Heart right ventricle (tissue), 16 donors: Measurements from ENCODE around the gene FAM114A2. TPM values are rescaled to one million over a fixed set of nuclear protein-coding genes. Genes with fewer than 3 reads are reported as not detected.
A peak's percentile ranks its signal among the peaks of the same experiment; 100 is the strongest.

Source experiments
- ATAC-seq, 8 donors: fragments of 200-7000 bp; cut with Tn5 transposase; one replicate each; pipeline ENCODE4 v1.9.1; 2020; ENCODE audit warnings: mild to moderate bottlenecking in 8 of 8, moderate library complexity in 8 of 8, moderate number of reproducible peaks in 1 of 8
- DNase-seq, 2 donors: peaks; one replicate each; pipeline ENCODE4 v3.0.0-alpha.2; 2020
- H3K27ac ChIP-seq, 10 donors: fragments of 200-600 bp; sonication (generic) in 2 of 10; one replicate each; pipeline versions ENCODE4 v1.5.0 to v1.8.0; 2020 to 2022; ENCODE audit warnings: mild to moderate bottlenecking in 3 of 10
- H3K27me3 ChIP-seq, 7 donors: fragments of 200-600 bp; one replicate each; pipeline ENCODE4 v1.8.0; 2021 to 2022; ENCODE audit warnings: mild to moderate bottlenecking in 2 of 7
- H3K36me3 ChIP-seq, 9 donors: fragments of 200-600 bp; sonication (generic) in 1 of 9; one replicate each; pipeline versions ENCODE4 v1.5.0 to v1.8.0; 2020 to 2022; ENCODE audit warnings: mild to moderate bottlenecking in 2 of 9
- H3K4me1 ChIP-seq, 9 donors: fragments of 200-600 bp; sonication (generic) in 1 of 9; one replicate each; pipeline versions ENCODE4 v1.5.0 to v1.8.0; 2020 to 2022; ENCODE audit warnings: mild to moderate bottlenecking in 4 of 9
- H3K4me3 ChIP-seq, 10 donors: fragments of 200-600 bp; sonication (generic) in 2 of 10; one replicate each; pipeline versions ENCODE4 v1.5.0 to v1.8.0; 2020 to 2022; ENCODE audit warnings: mild to moderate bottlenecking in 7 of 10, moderate library complexity in 2 of 10
- H3K9me3 ChIP-seq, 11 donors: fragments of 200-600 bp in 10 of 11; sonication (generic) in 2 of 11; one replicate each; pipeline versions ENCODE4 v1.5.0 to v1.8.0; 2013 to 2022; ENCODE audit warnings: mild to moderate bottlenecking in 2 of 11, control low read depth in 1 of 11, moderate library complexity in 1 of 11
- CTCF ChIP-seq, 9 donors: fragments of 200-600 bp; sonication (generic) in 2 of 9; IDR thresholded peaks; one replicate each; pipeline versions ENCODE4 v1.5.0 to v1.8.0; 2021 to 2022; ENCODE audit warnings: antibody characterized with exemption in 9 of 9, mild to moderate bottlenecking in 5 of 9, moderate library complexity in 1 of 9
- WGBS, 2 donors: extraction: QIAGEN DNeasy Blood & Tissue Kit; methylation state at CpG; one replicate each; pipeline ENCODE4 v1.1.7; 2013; ENCODE audit warnings: inconsistent platforms in 1 of 2; 5-methylcytosine and 5-hydroxymethylcytosine counted together
- intact Hi-C, 10 donors: fragments of 100-400 bp; cut with DNase I; formaldehyde crosslinking; loops; one replicate each; pipeline versions ENCODE4 v1.11.1 to v1.14.2; 2022
- polyA plus RNA-seq, 2 donors: library from polyadenylated mRNA; stranded (reverse); fragments of 200-250 nt; gene quantifications; one replicate each; pipeline ENCODE4 v1.2.3, GENCODE V29; 2013
- total RNA-seq, 10 donors: library from RNA; stranded (reverse); fragmentation: NEBNext Ultra II Directional in 3 of 10; extraction: Animal tissue kit (Norgen Biotek cat#: 25700) in 3 of 10; gene quantifications; one replicate each; pipeline versions ENCODE4 v1.2.1 to v1.2.4, GENCODE V29; 2021 to 2023
- donor health status: Arrhythmogenic right ventricular cardiomyopathy.
- donor health status: ischemic (EF 13 %, LVEDD 7.1; RV severe dilation, severe dysfunction).
- donor health status: healthy with polysubstance abuse.
- donor health status: DM: no; HTN: yes; CAD: no.
- donor health status: DM: no; HTN: no; CAD: no.
- donor health status: ischemic (EF 25% LVEDD 6.9; RV normal size, moderate dysfunction).
- donor health status: ischemic (EF 25% LVEDD 5.7; RV mildly dilated, moderate dysfunction).
- donor health status: healthy.
- donor health status: DM: yes; HTN: yes; CAD: no.
- donor health status: Ischemic cardiomyopathy.
- donor health status: ischemic (EF 35%, LVEDD 5.7; RV mildly dilated, moderate dysfunction).
- donor health status: nonischemic (EF 11% LVEDD 7.7; RV severe dilation, severe dysfunction).
- donor health status: DM: yes; HTN: yes; CAD: no.
- donor health status: PGD.
- donor health status: ischemic (EF 29% LVEDD 5.4; RV normal size, mild dysfunction).
- donor health status: nonischemic (EF 23%, LVEDD 6.1; RV moderate dilation, normal function).

FAM114A2 gene
- total and polyA plus RNA-seq, 12 donors, result 7.8 to 47.5 (median 35.4) TPM

GRCh38 chr5:154044099-154044498 is 5.4 kb upstream of the FAM114A2 start:
- DNase-seq (no peak), ATAC-seq (no peak)
- Histone ChIP-seq H3K4me3 (no peak overlapping the region), H3K27ac (peak overlapping the region in 2 of 10 donors; percentile 16 to 89), H3K27me3 (no peaks in the 10 kb centered on the region), H3K9me3 (no peaks in the 10 kb centered on the region), H3K4me1 (peaks cover 0 to 97% (median 70%) of the 10 kb centered on the region in 9 donors), H3K36me3 (peaks cover 0 to 15% (median 0%) of the 10 kb centered on the region in 9 donors)
- WGBS, 2 donors, result 84 to 87% methylated on average over 3 of the region's 3 CpGs
- intact Hi-C loops, result loop anchor here in 1 of 10 donors (5.0 kb wide), 1 partner anchor 47 kb away; no protein-coding TSS in a partner anchor
- no peak for TF ChIP-seq CTCF (IDR thresholded peaks at IDR 0.05)

- ATAC-seq (no peak), DNase-seq (no peak)
- Histone ChIP-seq H3K36me3 (peaks cover 0 to 15% (median 0%) of the 10 kb centered on the region in 9 donors), H3K27me3 (no peaks in the 10 kb centered on the region), H3K4me3 (no peak overlapping the region), H3K9me3 (no peaks in the 10 kb centered on the region), H3K27ac (peak overlapping the region in 8 of 10 donors; percentile 34 to 96 (median 70)), H3K4me1 (peaks cover 0 to 89% (median 70%) of the 10 kb centered on the region in 9 donors)
- WGBS, 2 donors, result 39 to 45% methylated on average over 2 of the region's 2 CpGs
- TF ChIP-seq CTCF (IDR thresholded peaks at IDR 0.05), result no peak
- intact Hi-C loops, result loop anchor here in 1 of 10 donors (5.0 kb wide), 1 partner anchor 45 kb away; no protein-coding TSS in a partner anchor
Observed at GRCh38 chr5:154042766-154043165, 4.1 kb upstream of the FAM114A2 start.

GRCh38 chr5:154039458-154039829 is 734 bp upstream of the FAM114A2 start:
- H3K9me3 ChIP-seq, result no peaks in the 10 kb centered on the region
- intact Hi-C loops, result loop anchor here in 3 of 10 donors (5.0 kb wide), 1 partner anchor 37 kb away; no protein-coding TSS in a partner anchor
- peak overlapping the region; percentile 63 to 92 (median 76) for H3K4me3 ChIP-seq
- ATAC-seq (no peak), DNase-seq (no peak)
- H3K4me1 ChIP-seq, result peaks cover 0 to 72% (median 62%) of the 10 kb centered on the region in 9 donors
- TF ChIP-seq CTCF (IDR thresholded peaks at IDR 0.05), result no peak
- peaks cover 0 to 3% (median 0%) of the 10 kb centered on the region in 9 donors for H3K36me3 ChIP-seq
- WGBS, 2 donors, result 36 to 47% methylated on average over 1 of the region's 1 CpG
- H3K27ac ChIP-seq, result peak overlapping the region in 8 of 10 donors; percentile 85 to 96 (median 90)
- no peaks in the 10 kb centered on the region for H3K27me3 ChIP-seq

GRCh38 chr5:154038261-154038706 is 426 bp downstream of the FAM114A2 start:
- no peak for TF ChIP-seq CTCF (IDR thresholded peaks at IDR 0.05)
- ATAC-seq (peak; percentile 38 to 66 (median 60)), DNase-seq (peak in 1 of 2 donors; percentile 7)
- H3K9me3 ChIP-seq, result no peaks in the 10 kb centered on the region
- H3K4me1 ChIP-seq, result peaks cover 0 to 61% (median 52%) of the 10 kb centered on the region in 9 donors
- H3K27me3 ChIP-seq, result no peaks in the 10 kb centered on the region
- intact Hi-C loops, result loop anchor here in 3 of 10 donors (5.0 kb wide), 1 partner anchor 36 kb away; no protein-coding TSS in a partner anchor
- peak overlapping the region; percentile 63 to 92 (median 76) for H3K4me3 ChIP-seq
- peaks cover 0 to 14% (median 0%) of the 10 kb centered on the region in 9 donors for H3K36me3 ChIP-seq
- WGBS, 2 donors, result 1% methylated on average over 22 of the region's 22 CpGs
- peak overlapping the region; percentile 59 to 96 (median 88) for H3K27ac ChIP-seq
